ENCODE results near the gene PIEZO2.

PIEZO2 gene

GRCh38 chr18:11112286-11112685 lies 37.1 kb downstream of the PIEZO2 start:
- DNase-seq (ENCODE audit: low spot score): no peak

GRCh38 chr18:11110509-11110908 lies 38.9 kb downstream of the PIEZO2 start:
- no peak for DNase-seq (ENCODE audit: low spot score)

GRCh38 chr18:11108947-11109346 lies 40.4 kb downstream of the PIEZO2 start:
- no peak for DNase-seq (ENCODE audit: low spot score)

GRCh38 chr18:11106894-11107293 lies 42.5 kb downstream of the PIEZO2 start:
- no peak for DNase-seq (ENCODE audit: low spot score)

GRCh38 chr18:11105463-11105862 lies 43.9 kb downstream of the PIEZO2 start:
- no peak for DNase-seq (ENCODE audit: low spot score)

- DNase-seq (ENCODE audit: low spot score): no peak
These were observed 45.1 kb downstream of the PIEZO2 start for GRCh38 chr18:11104307-11104706.

GRCh38 chr18:11096839-11097750 lies 52.3 kb downstream of the PIEZO2 start:
- DNase-seq (ENCODE audit: low spot score): no peak

- DNase-seq (ENCODE audit: low spot score): no peak
These were observed 53.0 kb downstream of the PIEZO2 start for GRCh38 chr18:11096411-11096810.

- no peak for DNase-seq (ENCODE audit: low spot score)
These were observed 53.6 kb downstream of the PIEZO2 start for GRCh38 chr18:11095674-11096293.

- no peak for DNase-seq (ENCODE audit: low spot score)
These were observed 54.2 kb downstream of the PIEZO2 start for GRCh38 chr18:11095211-11095610.

GRCh38 chr18:11091746-11092145 lies 57.6 kb downstream of the PIEZO2 start:
- DNase-seq (ENCODE audit: low spot score): no peak

GRCh38 chr18:11089931-11090715 lies 59.2 kb downstream of the PIEZO2 start:
- DNase-seq (ENCODE audit: low spot score): no peak

GRCh38 chr18:11081009-11081532 lies 68.3 kb downstream of the PIEZO2 start:
- no peak for DNase-seq (ENCODE audit: low spot score)

- DNase-seq (ENCODE audit: low spot score): no peak
These were observed 70.9 kb downstream of the PIEZO2 start for GRCh38 chr18:11078491-11078890.

GRCh38 chr18:11077548-11078187 lies 71.7 kb downstream of the PIEZO2 start:
- no peak for DNase-seq (ENCODE audit: low spot score)

GRCh38 chr18:11074889-11075288 lies 74.5 kb downstream of the PIEZO2 start:
- DNase-seq (ENCODE audit: low spot score): no peak

GRCh38 chr18:11073971-11074370 lies 75.4 kb downstream of the PIEZO2 start:
- no peak for DNase-seq (ENCODE audit: low spot score)

GRCh38 chr18:11072632-11073031 lies 76.7 kb downstream of the PIEZO2 start:
- no peak for DNase-seq (ENCODE audit: low spot score)

- no peak for DNase-seq (ENCODE audit: low spot score)
These were observed 78.1 kb downstream of the PIEZO2 start for GRCh38 chr18:11071300-11071699.

GRCh38 chr18:11070593-11070992 lies 78.8 kb downstream of the PIEZO2 start:
- DNase-seq (ENCODE audit: low spot score): no peak

- DNase-seq (ENCODE audit: low spot score): no peak
These were observed 83.3 kb downstream of the PIEZO2 start for GRCh38 chr18:11066038-11066437.

Measured in HuH-7 (cell line).